CD4-positive, CD25-positive, alpha-beta regulatory T cell (primary cell): ENCODE results near the gene GPR37L1. TPM values are rescaled to one million over a fixed set of nuclear protein-coding genes. Genes with fewer than 3 reads are reported as not detected.
A peak's percentile ranks its signal among the peaks of the same experiment; 100 is the strongest.

Experiments used
- ATAC-seq, 2 donors: fragments of 150-1000 bp; cut with Tn5 transposase; one replicate each; pipeline ENCODE4 v1.10.0; 2021; ENCODE audit warnings: low read depth in 2 of 2, moderate number of reproducible peaks in 2 of 2, moderate library complexity in 1 of 2
- DNase-seq, 3 donors: peaks; one replicate each; pipeline versions ENCODE4 v3.0.0 to v3.0.0-alpha.2; 2012 to 2022; ENCODE audit warnings: mixed read lengths in 1 of 3
- H3K27ac ChIP-seq: one replicate; pipeline ENCODE4 v1.7.0; 2013; ENCODE audit warnings: mild to moderate bottlenecking, low read length; ENCODE audit not compliant: insufficient read depth, poor library complexity, severe bottlenecking
- H3K27me3 ChIP-seq: one replicate; pipeline ENCODE4 v1.7.0; 2013; ENCODE audit warnings: low read length; ENCODE audit not compliant: control insufficient read depth, insufficient read depth
- H3K36me3 ChIP-seq: one replicate; pipeline ENCODE4 v1.7.0; 2013; ENCODE audit warnings: mild to moderate bottlenecking, low read length, moderate library complexity; ENCODE audit not compliant: control insufficient read depth, insufficient read depth
- H3K4me1 ChIP-seq: 2 replicates; pipeline ENCODE4 v1.7.0; 2013; ENCODE audit warnings: mild to moderate bottlenecking, low read length; ENCODE audit not compliant: insufficient read depth, control insufficient read depth, poor library complexity, severe bottlenecking
- H3K4me3 ChIP-seq: one replicate; pipeline ENCODE4 v1.7.0; 2013; ENCODE audit warnings: low read depth, mild to moderate bottlenecking, low read length, moderate library complexity
- H3K9me3 ChIP-seq, 2 experiments: 1 replicate in 1 of 2; 2 replicates in 1 of 2; pipeline ENCODE4 v1.7.0; 2013; ENCODE audit warnings: low read length in 2 of 2, mild to moderate bottlenecking in 1 of 2, moderate library complexity in 1 of 2; ENCODE audit not compliant: control insufficient read depth in 2 of 2
- H3K27ac Mint-ChIP-seq, 3 donors: one replicate each; pipeline ENCODE4 v1.8.0; 2020 to 2022; ENCODE audit warnings: mild to moderate bottlenecking in 3 of 3, mixed read lengths in 3 of 3, moderate library complexity in 2 of 3
- H3K27me3 Mint-ChIP-seq: one replicate; pipeline ENCODE4 v1.8.0; 2022; ENCODE audit warnings: mild to moderate bottlenecking, mixed read lengths
- H3K36me3 Mint-ChIP-seq: one replicate; pipeline ENCODE4 v1.8.0; 2020; ENCODE audit warnings: mixed read lengths
- H3K4me1 Mint-ChIP-seq, 4 donors: one replicate each; pipeline ENCODE4 v1.8.0; 2020 to 2022; ENCODE audit warnings: mixed read lengths in 4 of 4, mild to moderate bottlenecking in 1 of 4
- H3K4me3 Mint-ChIP-seq, 4 donors: one replicate each; pipeline ENCODE4 v1.8.0; 2020 to 2022; ENCODE audit warnings: mild to moderate bottlenecking in 4 of 4, mixed read lengths in 4 of 4, moderate library complexity in 3 of 4
- H3K9me3 Mint-ChIP-seq, 7 donors: one replicate each; pipeline ENCODE4 v1.8.0; 2020 to 2022; ENCODE audit warnings: mixed read lengths in 7 of 7, mild to moderate bottlenecking in 3 of 7, moderate library complexity in 2 of 7
- polyA plus RNA-seq, 4 donors: library from polyadenylated mRNA; unstranded; fragments of 300-500 nt; fragmentation: Illumina TruSeq; gene quantifications; one replicate each; pipeline ENCODE4 v1.2.3, GENCODE V29; 2021
- total RNA-seq: library from RNA; stranded (reverse); gene quantifications from one replicate; pipeline ENCODE4 v1.2.3, GENCODE V29; 2022

GPR37L1 gene
- total and polyA plus RNA-seq, 5 donors from 2014 or later: 0.03 to 0.25 (median 0.17) TPM; not detected in 1

- peak in 2 of 3 donors; percentile 59 to 78 for DNase-seq
- no peaks in the 10 kb centered on the region for H3K27me3 ChIP-seq
- Mint-ChIP-seq H3K36me3 (peaks cover 12% of the 10 kb centered on the region), H3K4me3 (peak overlapping the region; percentile 90 to 99 (median 98)), H3K27ac (peak overlapping the region; percentile 98 to 100 (median 99)), H3K4me1 (peaks cover 10 to 98% (median 68%) of the 10 kb centered on the region in 4 donors), H3K27me3 (peaks cover 4% of the 10 kb centered on the region), H3K9me3 (no peaks in the 10 kb centered on the region)
- H3K36me3 ChIP-seq: peaks cover 24% of the 10 kb centered on the region
- H3K9me3 ChIP-seq: no peaks in the 10 kb centered on the region
- peaks cover 100% of the 10 kb centered on the region for H3K4me1 ChIP-seq
- ATAC-seq: peak; percentile 7 to 12
- H3K4me3 ChIP-seq: peak overlapping the region; percentile 89
- peak overlapping the region; percentile 93 for H3K27ac ChIP-seq
Observed at GRCh38 chr1:202159534-202160371, 37.0 kb downstream of the GPR37L1 start.

- H3K27me3 Mint-ChIP-seq: peaks cover 4% of the 10 kb centered on the region
- DNase-seq (peak; percentile 62 to 87 (median 77)), ATAC-seq (peak; percentile 68 to 73)
- no peaks in the 10 kb centered on the region for H3K9me3 ChIP-seq
- H3K27ac Mint-ChIP-seq: peak within 1 kb of the TSS; percentile 98 to 100 (median 99)
- H3K27ac ChIP-seq: peak within 1 kb of the TSS; percentile 93
- H3K4me1 Mint-ChIP-seq: peaks cover 7 to 98% (median 64%) of the 10 kb centered on the region in 4 donors
- H3K9me3 Mint-ChIP-seq: no peaks in the 10 kb centered on the region
- H3K4me3 Mint-ChIP-seq: peak within 1 kb of the TSS; percentile 90 to 99 (median 98)
- H3K4me1 ChIP-seq: peaks cover 100% of the 10 kb centered on the region
- peak within 1 kb of the TSS; percentile 89 for H3K4me3 ChIP-seq
- no peaks in the 10 kb centered on the region for H3K27me3 ChIP-seq
- H3K36me3 ChIP-seq: peaks cover 17% of the 10 kb centered on the region
- H3K36me3 Mint-ChIP-seq: peaks cover 9% of the 10 kb centered on the region
Observed at GRCh38 chr1:202160377-202160940, 37.7 kb downstream of the GPR37L1 start, which contains the start of gene PTPN7. TSS of gene PTPN7 (minus strand) at chr1:202160602. CDS start at chr1:202159402, 1,200 bp downstream.

- H3K4me3 Mint-ChIP-seq: peak overlapping the region; percentile 90 to 99 (median 98)
- H3K4me1 Mint-ChIP-seq: peaks cover 0 to 99% (median 57%) of the 10 kb centered on the region in 4 donors
- no peaks in the 10 kb centered on the region for H3K9me3 Mint-ChIP-seq
- H3K36me3 Mint-ChIP-seq: peaks cover 3% of the 10 kb centered on the region
- H3K27ac Mint-ChIP-seq: peak overlapping the region; percentile 92 to 100 (median 98)
- ATAC-seq (no peak), DNase-seq (peak in 1 of 3 donors; percentile 20)
- peaks cover 4% of the 10 kb centered on the region for H3K27me3 Mint-ChIP-seq
- Histone ChIP-seq H3K27me3 (no peaks in the 10 kb centered on the region), H3K9me3 (no peaks in the 10 kb centered on the region), H3K4me3 (peak overlapping the region; percentile 89), H3K36me3 (peaks cover 9% of the 10 kb centered on the region), H3K27ac (peak overlapping the region; percentile 93), H3K4me1 (peaks cover 99% of the 10 kb centered on the region)
Observed at GRCh38 chr1:202161151-202162046, 38.7 kb downstream of the GPR37L1 start.

- H3K4me3 ChIP-seq: no peak overlapping the region
- DNase-seq: peak; percentile 22 to 64 (median 38)
- Mint-ChIP-seq H3K9me3 (no peaks in the 10 kb centered on the region), H3K27ac (peak overlapping the region; percentile 90 to 100 (median 92)), H3K27me3 (peaks cover 4% of the 10 kb centered on the region), H3K4me1 (peaks cover 0 to 99% (median 56%) of the 10 kb centered on the region in 4 donors), H3K36me3 (peaks cover 3% of the 10 kb centered on the region), H3K4me3 (peak overlapping the region; percentile 90 to 99 (median 98))
- peak overlapping the region; percentile 93 for H3K27ac ChIP-seq
- peaks cover 5% of the 10 kb centered on the region for H3K36me3 ChIP-seq
- no peaks in the 10 kb centered on the region for H3K9me3 ChIP-seq
- peaks cover 92% of the 10 kb centered on the region for H3K4me1 ChIP-seq
- no peak for ATAC-seq
- no peaks in the 10 kb centered on the region for H3K27me3 ChIP-seq
Observed at GRCh38 chr1:202162047-202162417, 39.3 kb downstream of the GPR37L1 start.

- peaks cover 3% of the 10 kb centered on the region for H3K36me3 Mint-ChIP-seq
- peaks cover 4% of the 10 kb centered on the region for H3K27me3 Mint-ChIP-seq
- no peaks in the 10 kb centered on the region for H3K27me3 ChIP-seq
- H3K4me3 ChIP-seq: peak overlapping the region; percentile 61
- DNase-seq: peak in 2 of 3 donors; percentile 38 to 60
- H3K27ac Mint-ChIP-seq: peak overlapping the region; percentile 90 to 100 (median 94)
- peaks cover under 1% of the 10 kb centered on the region for H3K36me3 ChIP-seq
- no peaks in the 10 kb centered on the region for H3K9me3 Mint-ChIP-seq
- peaks cover 0 to 95% (median 52%) of the 10 kb centered on the region in 4 donors for H3K4me1 Mint-ChIP-seq
- peak overlapping the region; percentile 90 to 99 (median 98) for H3K4me3 Mint-ChIP-seq
- H3K27ac ChIP-seq: peak overlapping the region; percentile 93
- H3K9me3 ChIP-seq: no peaks in the 10 kb centered on the region
- peak in 1 of 2 donors; percentile 20 for ATAC-seq
- H3K4me1 ChIP-seq: peaks cover 86% of the 10 kb centered on the region
Observed at GRCh38 chr1:202162418-202163280, 39.9 kb downstream of the GPR37L1 start.

GRCh38 chr1:202163281-202164270 lies 40.9 kb downstream of the GPR37L1 start:
- no peak for DNase-seq
- peaks cover 3% of the 10 kb centered on the region for H3K36me3 Mint-ChIP-seq

More at GRCh38 chr1:202163281-202164270, 40.9 kb downstream of the GPR37L1 start:
- no peaks in the 10 kb centered on the region for H3K27me3 ChIP-seq
- Mint-ChIP-seq H3K9me3 (no peaks in the 10 kb centered on the region), H3K4me3 (peak overlapping the region; percentile 54 to 98 (median 94)), H3K27me3 (peaks cover 4% of the 10 kb centered on the region), H3K4me1 (peaks cover 0 to 86% (median 45%) of the 10 kb centered on the region in 4 donors), H3K27ac (peak overlapping the region in 2 of 3 donors; percentile 90 to 96)
- H3K9me3 ChIP-seq: no peaks in the 10 kb centered on the region
- H3K36me3 ChIP-seq: no peaks in the 10 kb centered on the region
- H3K27ac ChIP-seq: peak overlapping the region; percentile 93
- peak overlapping the region; percentile 61 for H3K4me3 ChIP-seq
- H3K4me1 ChIP-seq: peaks cover 77% of the 10 kb centered on the region
- ATAC-seq: no peak
